ENCODE measurements around the gene COBL.

COBL gene

GRCh38 chr7:51175316-51175991, 141.2 kb downstream of the COBL start:
- no peak for DNase-seq

GRCh38 chr7:51165337-51165736, 151.3 kb downstream of the COBL start:
- no peak for DNase-seq

GRCh38 chr7:51162724-51163329, 153.8 kb downstream of the COBL start:
- peak in 3 of 4 experiments; percentile 11 to 26 (median 12) for DNase-seq

DNA sequence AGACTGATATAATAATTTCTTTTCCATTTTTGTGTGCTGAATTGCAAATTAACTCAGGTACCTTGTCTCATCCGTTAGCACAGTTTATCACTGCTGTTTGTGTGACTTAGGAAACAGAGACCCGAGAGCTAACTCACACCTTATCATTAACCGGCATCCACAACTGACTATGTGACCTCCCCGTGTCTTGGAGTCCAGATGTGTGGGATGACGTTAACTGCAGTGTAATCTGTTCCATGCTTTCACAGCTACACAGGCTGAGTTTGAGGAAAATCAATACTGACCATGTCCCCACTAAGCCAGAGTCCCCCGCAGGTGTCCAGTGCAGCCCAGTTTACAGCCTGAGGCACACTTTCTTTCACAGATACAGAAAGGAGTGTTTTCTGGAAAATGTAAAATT, 154.7 kb downstream of the COBL start:
- DNase-seq = no peak

- DNase-seq = peak; percentile 7 to 42 (median 13)
Observed at GRCh38 chr7:51160990-51161615, 155.5 kb downstream of the COBL start.

GRCh38 chr7:51160411-51160810, 156.2 kb downstream of the COBL start:
- DNase-seq = no peak

GRCh38 chr7:51158742-51159445, 157.7 kb downstream of the COBL start:
- DNase-seq = no peak

GRCh38 chr7:51158211-51158610, 158.4 kb downstream of the COBL start:
- no peak for DNase-seq

DNA sequence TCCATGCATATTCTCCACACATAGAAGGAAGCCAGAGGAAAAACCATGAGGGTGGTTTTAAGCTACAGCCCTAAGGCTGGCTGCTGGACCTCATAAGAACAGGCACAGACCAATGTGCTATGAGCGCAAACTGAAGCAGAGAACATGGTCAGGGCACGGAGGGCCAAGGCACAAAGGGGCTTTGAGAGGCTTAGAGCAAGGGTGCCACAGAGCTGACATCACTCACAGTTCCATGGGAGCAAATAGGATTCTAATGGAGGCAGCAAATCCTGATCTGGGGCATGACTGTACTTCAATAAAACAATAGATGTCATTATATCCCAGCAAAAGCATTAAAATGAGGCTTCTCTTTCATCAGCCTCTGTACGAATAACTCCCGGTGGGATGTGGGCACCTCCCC, 162.4 kb downstream of the COBL start:
- no peak for DNase-seq

- DNase-seq = no peak
Observed at GRCh38 chr7:51152706-51153200, 163.9 kb downstream of the COBL start.

- DNase-seq = no peak
Observed at GRCh38 chr7:51151455-51151854, 165.2 kb downstream of the COBL start.

DNA sequence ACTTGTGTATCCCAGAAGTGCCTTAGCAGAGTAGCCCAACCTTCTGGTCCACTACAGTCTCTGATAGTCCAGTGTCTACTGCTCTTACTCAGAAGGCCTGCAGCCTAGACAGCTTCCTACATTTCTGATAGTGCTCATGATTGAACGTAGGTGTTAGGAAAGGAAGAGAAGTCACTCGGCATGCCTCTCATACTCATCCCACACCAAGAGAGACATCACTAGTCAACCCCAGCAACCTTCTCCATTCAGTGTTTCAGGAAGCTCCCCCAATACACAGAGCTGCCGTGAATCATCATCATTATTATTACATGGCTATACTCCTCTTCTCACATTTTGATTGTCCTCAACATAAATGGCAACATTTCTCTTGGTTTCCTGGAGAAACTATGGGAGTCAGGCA, 166.4 kb downstream of the COBL start:
- DNase-seq = no peak

DNA sequence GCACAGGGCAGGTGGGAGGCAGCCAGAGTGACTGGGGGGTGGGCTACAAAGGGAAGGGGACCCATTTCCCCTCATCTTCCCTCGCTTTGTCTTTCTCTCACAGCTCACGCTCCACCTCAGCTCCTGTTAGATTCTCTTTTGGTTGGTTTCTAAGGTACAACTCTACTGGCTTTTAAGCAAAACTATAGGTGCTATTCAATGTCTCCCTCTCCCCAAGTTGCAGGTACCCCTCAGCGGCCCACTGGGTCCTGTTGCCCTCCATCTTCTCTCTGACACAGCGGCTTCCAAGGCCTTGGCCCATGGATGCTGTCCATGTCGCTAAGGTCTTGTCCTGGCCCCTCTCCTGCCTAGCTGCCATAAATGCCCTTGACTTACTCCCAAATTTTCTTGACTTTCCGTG, 168.4 kb downstream of the COBL start:
- no peak for DNase-seq

- no peak for DNase-seq
Observed at GRCh38 chr7:51146816-51147586, 169.6 kb downstream of the COBL start.

GRCh38 chr7:51144178-51144577, 172.4 kb downstream of the COBL start:
- DNase-seq = no peak

DNA sequence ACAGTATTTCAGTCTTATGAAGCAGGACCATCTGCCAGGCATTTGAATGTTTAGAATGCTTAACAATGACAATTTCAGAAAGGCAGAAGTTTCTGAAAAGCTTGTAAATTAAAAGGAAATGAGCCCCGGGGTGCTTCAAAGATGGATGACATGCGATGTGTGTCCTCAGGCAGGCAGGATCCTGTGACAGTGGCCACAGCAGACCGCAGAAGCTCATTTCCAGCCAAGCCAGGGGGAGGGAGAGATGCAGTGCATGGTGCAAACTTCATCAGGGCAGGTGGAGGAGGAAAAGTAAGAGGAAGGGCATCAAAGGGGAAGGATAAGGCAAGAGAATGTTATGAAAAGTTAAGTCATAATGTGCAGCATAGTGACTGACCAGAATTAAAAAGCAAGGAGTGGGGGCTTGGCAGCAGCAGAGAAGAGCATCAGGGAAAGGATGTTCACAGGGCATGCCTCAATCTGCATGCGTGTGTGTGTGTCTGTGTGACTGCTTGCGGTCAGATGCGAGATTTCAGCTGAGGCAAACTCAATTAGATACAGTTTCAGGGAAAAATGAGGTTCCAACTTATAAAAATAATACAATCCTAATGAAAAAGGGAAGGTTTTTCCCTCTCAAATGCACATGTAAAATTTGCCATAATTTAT, 173.7 kb downstream of the COBL start:
- no peak for DNase-seq

DNA sequence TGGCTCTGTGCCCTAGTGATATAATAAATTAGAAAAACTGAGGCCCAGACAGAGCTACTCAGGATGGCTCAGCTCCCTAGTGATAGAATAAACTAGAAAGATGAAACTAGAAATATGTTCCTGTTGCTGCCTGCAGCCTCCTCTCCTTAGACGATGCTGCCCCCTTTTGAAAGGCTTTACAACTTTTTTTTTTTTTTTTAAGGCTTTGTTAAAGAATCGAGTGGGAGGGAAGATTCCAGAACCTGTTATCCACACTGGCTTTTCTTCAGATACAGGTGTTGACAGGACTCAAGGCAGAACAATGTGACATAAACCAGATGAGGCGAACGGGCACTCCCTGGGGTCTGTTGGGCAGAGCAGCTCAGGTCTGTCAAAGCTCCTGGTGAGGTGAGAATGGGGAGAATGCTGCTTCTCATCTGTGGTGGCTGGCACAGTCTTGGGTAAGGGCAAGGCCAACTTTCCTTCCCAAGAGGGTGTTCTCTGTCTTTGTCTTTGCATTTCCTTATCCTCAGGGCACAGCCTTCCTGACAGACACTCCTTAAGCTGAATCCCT, 175.1 kb downstream of the COBL start:
- DNase-seq = no peak

DNA sequence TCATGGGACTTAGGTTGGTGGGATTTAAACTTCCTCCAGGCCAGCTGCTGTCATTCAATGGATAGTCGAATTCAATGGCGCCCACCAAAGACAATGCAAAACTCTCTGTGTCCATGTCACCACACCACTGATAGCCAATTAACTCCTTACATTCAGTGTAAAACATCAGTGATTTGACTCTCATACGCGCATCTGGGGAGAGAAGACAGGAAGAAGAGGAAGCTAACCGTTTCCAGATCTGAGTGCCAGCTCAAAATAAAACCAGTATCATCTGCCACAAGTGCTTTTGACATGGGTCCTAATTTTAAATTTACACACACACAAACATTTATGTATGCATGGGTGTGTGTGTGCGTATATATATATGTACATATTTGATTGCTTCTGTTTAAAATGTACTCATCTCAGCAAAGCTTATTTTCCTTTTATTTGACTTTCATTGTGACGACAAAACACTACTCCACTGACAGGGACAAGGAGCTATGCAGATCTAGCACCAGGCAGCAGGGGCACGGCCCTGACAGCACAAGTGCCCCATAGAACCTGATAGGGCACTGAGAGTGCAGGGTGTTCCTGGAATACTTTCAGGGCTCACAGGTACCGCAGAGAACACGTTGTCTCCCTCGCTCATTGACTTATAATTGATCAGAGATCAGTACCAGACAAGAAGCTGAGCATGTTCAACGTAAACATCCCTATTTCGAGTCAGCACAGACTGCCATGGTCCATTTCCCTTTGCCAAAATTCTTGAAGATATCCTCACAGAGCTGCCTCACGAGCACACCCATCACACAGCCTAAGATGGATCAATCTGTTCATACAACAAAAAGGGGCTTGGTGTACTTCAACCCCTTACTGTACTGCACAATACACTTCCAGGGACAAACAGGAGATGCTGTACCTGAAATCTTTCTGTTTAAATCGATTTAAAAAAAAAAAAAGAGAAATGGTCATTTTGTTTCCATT, 176.1 kb downstream of the COBL start:
- no peak for DNase-seq

GRCh38 chr7:51139796-51140195, 176.8 kb downstream of the COBL start:
- DNase-seq = no peak
